ENCODE data around the gene CHRNB2. TPM values are rescaled to one million over a fixed set of nuclear protein-coding genes. Genes with fewer than 3 reads are reported as not detected.

The CHRNB2 gene
- total RNA-seq, 1 experiment from 2014 or later = 1.8 TPM

- no peak overlapping the region for H2BK15ac ChIP-seq (ENCODE audit: low read depth, low read length)
- no peak for DNase-seq
- no peak overlapping the region for H3K4me3 Mint-ChIP-seq
- H3K4me1 ChIP-seq (ENCODE audit: insufficient read depth, low read length) = no peaks in the 10 kb centered on the region
- no peak overlapping the region for H3K27ac ChIP-seq (ENCODE audit: insufficient read length, low read depth, low read length)
- H3K18ac ChIP-seq (ENCODE audit: insufficient read length, low read depth, low read length) = no peak overlapping the region
- no peak overlapping the region for H3T11ph ChIP-seq (ENCODE audit: low read length)
- H2AFZ ChIP-seq (ENCODE audit: low read length) = no peak overlapping the region
- no peaks in the 10 kb centered on the region for H3K9me3 Mint-ChIP-seq
- H2AK5ac ChIP-seq (ENCODE audit: insufficient read length, low read length) = no peak overlapping the region
- H4K8ac ChIP-seq (replicated peaks; ENCODE audit: insufficient read length, low read depth, low read length) = no peak overlapping the region
- WGBS (ENCODE audit: extremely low coverage, insufficient read length, low lambda C conversion rate) = no CpG with 5 or more reads among the region's 7 CpGs
- H2BK20ac ChIP-seq (ENCODE audit: low read depth, low read length, poor library complexity, severe bottlenecking) = no peak overlapping the region
- H3K79me2 ChIP-seq (ENCODE audit: insufficient read depth, low read length) = no peaks in the 10 kb centered on the region
- H3K4me1 Mint-ChIP-seq = peaks cover 15 to 23% of the 10 kb centered on the region in 2 experiments
- no peak overlapping the region for H2BK5ac ChIP-seq (ENCODE audit: insufficient read length, low read length)
- no peak overlapping the region for H3K23ac ChIP-seq (ENCODE audit: insufficient read length, low read depth, low read length)
- TF ChIP-seq, protein P1, sequence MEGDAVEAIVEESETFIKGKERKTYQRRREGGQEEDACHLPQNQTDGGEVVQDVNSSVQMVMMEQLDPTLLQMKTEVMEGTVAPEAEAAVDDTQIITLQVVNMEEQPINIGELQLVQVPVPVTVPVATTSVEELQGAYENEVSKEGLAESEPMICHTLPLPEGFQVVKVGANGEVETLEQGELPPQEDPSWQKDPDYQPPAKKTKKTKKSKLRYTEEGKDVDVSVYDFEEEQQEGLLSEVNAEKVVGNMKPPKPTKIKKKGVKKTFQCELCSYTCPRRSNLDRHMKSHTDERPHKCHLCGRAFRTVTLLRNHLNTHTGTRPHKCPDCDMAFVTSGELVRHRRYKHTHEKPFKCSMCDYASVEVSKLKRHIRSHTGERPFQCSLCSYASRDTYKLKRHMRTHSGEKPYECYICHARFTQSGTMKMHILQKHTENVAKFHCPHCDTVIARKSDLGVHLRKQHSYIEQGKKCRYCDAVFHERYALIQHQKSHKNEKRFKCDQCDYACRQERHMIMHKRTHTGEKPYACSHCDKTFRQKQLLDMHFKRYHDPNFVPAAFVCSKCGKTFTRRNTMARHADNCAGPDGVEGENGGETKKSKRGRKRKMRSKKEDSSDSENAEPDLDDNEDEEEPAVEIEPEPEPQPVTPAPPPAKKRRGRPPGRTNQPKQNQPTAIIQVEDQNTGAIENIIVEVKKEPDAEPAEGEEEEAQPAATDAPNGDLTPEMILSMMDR (conservative IDR thresholded peaks at IDR 0.05) = no peak
- no peaks in the 10 kb centered on the region for H4K20me1 ChIP-seq (ENCODE audit: control insufficient read depth, insufficient read depth, insufficient read length)
- no peaks in the 10 kb centered on the region for H3K9me3 ChIP-seq (ENCODE audit: control insufficient read depth, low read depth, low read length)
- no peaks in the 10 kb centered on the region for H3K23me2 ChIP-seq (ENCODE audit: insufficient read length, low read depth, low read length, poor library complexity, severe bottlenecking)
- no peak overlapping the region for H3K4ac ChIP-seq (ENCODE audit: low read depth, low read length)
- H3K9ac ChIP-seq (ENCODE audit: extremely low read depth, insufficient read length, low read length) = no peak overlapping the region
- H3K36me3 Mint-ChIP-seq (ENCODE audit: insufficient read depth in 1 of 3, low read depth in 3 of 3) = peaks cover 22 to 46% (median 37%) of the 10 kb centered on the region in 3 experiments; a peak in 6 of 7 replicates
- H3K56ac ChIP-seq (ENCODE audit: insufficient read length, low read depth, low read length) = no peak overlapping the region
- no peak overlapping the region for H4K5ac ChIP-seq (ENCODE audit: insufficient read length, low read depth, low read length)
- H4K91ac ChIP-seq (ENCODE audit: insufficient read length, low read depth, low read length) = no peak overlapping the region
- no peaks in the 10 kb centered on the region for H3K79me1 ChIP-seq (ENCODE audit: insufficient read depth, low read depth, low read length, poor library complexity, severe bottlenecking)
- no peak overlapping the region; a peak in 1 of 7 replicates for H3K27ac Mint-ChIP-seq
- no peaks in the 10 kb centered on the region for H3K27me3 ChIP-seq (ENCODE audit: insufficient read depth, low read length)
- H2BK12ac ChIP-seq (ENCODE audit: insufficient read length, low read depth, low read length) = no peak overlapping the region
- no peak overlapping the region for H2BK120ac ChIP-seq (ENCODE audit: low read depth, low read length, poor library complexity, severe bottlenecking)
- no peaks in the 10 kb centered on the region; the same call in 1 of the 2 replicates for H3K27me3 Mint-ChIP-seq (ENCODE audit: low read depth)
- H3K4me2 ChIP-seq (ENCODE audit: insufficient read depth, insufficient read length, low read length) = no peak overlapping the region
- no peak overlapping the region for H3K14ac ChIP-seq (ENCODE audit: insufficient read depth, low read length)
Observed at GRCh38 chr1:154577346-154578057, 9.9 kb downstream of the CHRNB2 start.
